AML-193 (cell line): ENCODE measurements around the gene CLECL1.
A peak's percentile ranks its signal among the peaks of the same experiment; 100 is the strongest.
"Not testable (repeated sequence)": the region's sequence is repeated elsewhere in the genome, so short reads cannot be mapped to it uniquely, and the experiment has no call there.

Source experiments
- DNase-seq, 2 experiments: peaks; one replicate each; lab custom pipeline; 2025; lab: John Stamatoyannopoulos, UW

CLECL1 gene

GRCh38 chr12:9721394-9722092 is 11.4 kb downstream of the CLECL1 start:
- DNase-seq: no peak

GRCh38 chr12:9719790-9720189 is 13.1 kb downstream of the CLECL1 start:
- DNase-seq: no peak

GRCh38 chr12:9718968-9719367 is 13.9 kb downstream of the CLECL1 start:
- DNase-seq: no peak

- no peak for DNase-seq
These were observed 15.6 kb downstream of the CLECL1 start for GRCh38 chr12:9717070-9717925.

GRCh38 chr12:9713032-9713558 is 19.8 kb downstream of the CLECL1 start:
- not testable (repeated sequence) for DNase-seq

- DNase-seq: no peak
These were observed 21.2 kb downstream of the CLECL1 start for GRCh38 chr12:9711664-9712063.

- DNase-seq: no peak
These were observed 22.1 kb downstream of the CLECL1 start for GRCh38 chr12:9710584-9711375.

GRCh38 chr12:9708853-9709252 is 24.0 kb downstream of the CLECL1 start:
- DNase-seq: no peak

- DNase-seq: peak; percentile 55 to 59
These were observed 24.8 kb downstream of the CLECL1 start for GRCh38 chr12:9707864-9708808.

GRCh38 chr12:9707356-9707755 is 25.5 kb downstream of the CLECL1 start:
- DNase-seq: no peak

- DNase-seq: no peak
These were observed 26.7 kb downstream of the CLECL1 start for GRCh38 chr12:9706086-9706685.

GRCh38 chr12:9704561-9704960 is 28.3 kb downstream of the CLECL1 start:
- not testable (repeated sequence) for DNase-seq

GRCh38 chr12:9702255-9702654 is 30.6 kb downstream of the CLECL1 start:
- DNase-seq: no peak

- no peak for DNase-seq
These were observed 31.3 kb downstream of the CLECL1 start for GRCh38 chr12:9701380-9702154.

- DNase-seq: no peak
These were observed 32.3 kb downstream of the CLECL1 start for GRCh38 chr12:9700606-9700956.

GRCh38 chr12:9699898-9700605 is 32.8 kb downstream of the CLECL1 start:
- DNase-seq: no peak

GRCh38 chr12:9699269-9699897 is 33.5 kb downstream of the CLECL1 start:
- DNase-seq: no peak

- DNase-seq: peak; percentile 35 to 60
These were observed 34.2 kb downstream of the CLECL1 start for GRCh38 chr12:9698681-9699080.

- DNase-seq: no peak
These were observed 35.3 kb downstream of the CLECL1 start for GRCh38 chr12:9697619-9698018.
